ENCODE data around the gene CDKAL1. TPM values are rescaled to one million over a fixed set of nuclear protein-coding genes. Genes with fewer than 3 reads are reported as not detected.
A peak's percentile ranks its signal among the peaks of the same experiment; 100 is the strongest.

Gene CDKAL1
- total RNA-seq = 10 to 100 TPM; 12.1 to 19.0 TPM

DNA sequence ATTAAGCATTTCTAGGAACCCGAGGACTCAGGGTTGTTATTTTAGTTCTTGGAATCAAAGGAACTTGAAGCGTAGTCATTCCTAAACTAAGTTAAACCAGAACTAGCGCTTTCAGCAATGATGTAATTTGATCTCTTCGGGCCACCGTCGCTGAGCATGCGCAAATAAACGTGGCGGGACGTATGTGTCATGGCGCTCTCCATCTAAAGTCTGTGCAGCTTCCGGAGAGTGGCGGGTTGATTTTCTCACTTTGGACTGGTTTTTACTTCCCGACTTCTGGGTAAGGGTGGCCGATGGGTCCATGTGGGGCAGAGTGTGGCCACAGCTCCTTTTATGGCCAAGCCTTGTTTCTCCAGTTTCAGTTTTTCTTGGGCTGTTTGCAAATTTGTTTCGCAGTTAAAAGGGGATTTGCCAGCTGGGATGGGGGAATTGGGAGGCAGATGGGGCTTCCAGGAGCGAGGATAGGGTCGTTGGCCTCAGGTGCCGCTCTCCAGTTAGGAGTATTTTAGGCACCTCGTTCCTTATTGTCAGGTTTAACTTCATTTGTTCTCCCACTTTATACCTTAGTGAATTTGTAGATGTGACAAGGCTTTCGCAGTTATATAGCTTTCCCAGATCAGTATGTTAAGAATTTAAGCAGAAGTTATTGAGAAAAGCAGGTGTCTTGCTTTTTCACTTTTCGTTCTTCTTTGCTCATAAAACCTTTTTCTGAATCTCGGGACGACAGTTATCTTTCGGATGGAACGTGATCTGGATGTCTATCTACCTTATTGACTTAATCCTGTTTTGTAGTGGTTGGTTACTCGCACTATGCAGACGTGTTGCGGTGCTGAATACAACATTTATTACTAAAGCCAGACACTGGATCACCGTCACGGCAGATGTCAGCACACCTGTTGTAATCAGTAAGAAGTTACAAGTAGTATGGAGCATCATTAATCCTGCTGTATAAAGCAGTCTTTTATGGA is at the start of gene CDKAL1:
Gene CDKAL1 (plus strand): TSS at position 163 of the 968 bp plus-strand sequence. CDS start 11,894 bp downstream, outside the sequence.
- Histone ChIP-seq H3K27me3 (replicated peaks; ENCODE audit: insufficient read depth) (no peaks in the 10 kb centered on the region), H3K36me3 (no peaks in the 10 kb centered on the region), H3K4me3 (peak within 1 kb of the TSS; percentile 61 to 80), H3K9me3 (no peaks in the 10 kb centered on the region), H3K4me1 (replicated peaks) (no peaks in the 10 kb centered on the region), H3K27ac (peak within 1 kb of the TSS; percentile 69 to 86)
- WGBS = under 1% methylated on average over 31 of the region's 31 CpGs
- intact Hi-C loops (cut with DNase I) = loop anchor here (5.0 kb wide), 1 partner anchor 442 kb away; no protein-coding TSS in a partner anchor
- peak; percentile 98 for TF ChIP-seq POLR2AphosphoS5 (IDR thresholded peaks at IDR 0.05)
- no peak for TF ChIP-seq POLR2A (IDR thresholded peaks at IDR 0.05)
- peak in 1 of 4 experiments; percentile 22 for TF ChIP-seq CTCF (IDR thresholded peaks at IDR 0.05)
- peak; percentile 87 for DNase-seq (ENCODE audit: low spot score)

- TF ChIP-seq CTCF (IDR thresholded peaks at IDR 0.05) (no peak), POLR2A (IDR thresholded peaks at IDR 0.05) (no peak), POLR2AphosphoS5 (IDR thresholded peaks at IDR 0.05) (no peak)
- intact Hi-C loops (cut with DNase I) = no loop called here
- H3K36me3 ChIP-seq = peaks cover 0 to 6% of the 10 kb centered on the region in 2 donors
- no peak overlapping the region for H3K4me3 ChIP-seq
- no peak overlapping the region for H3K27ac ChIP-seq
- H3K27me3 ChIP-seq (replicated peaks; ENCODE audit: insufficient read depth) = no peaks in the 10 kb centered on the region
- H3K4me1 ChIP-seq (replicated peaks) = no peaks in the 10 kb centered on the region
- WGBS = 97% methylated on average over 4 of the region's 4 CpGs
- no peaks in the 10 kb centered on the region for H3K9me3 ChIP-seq
- no peak for DNase-seq (ENCODE audit: low spot score)
Observed at GRCh38 chr6:20486641-20487040, 47.6 kb upstream of the CDKAL1 start.

DNA sequence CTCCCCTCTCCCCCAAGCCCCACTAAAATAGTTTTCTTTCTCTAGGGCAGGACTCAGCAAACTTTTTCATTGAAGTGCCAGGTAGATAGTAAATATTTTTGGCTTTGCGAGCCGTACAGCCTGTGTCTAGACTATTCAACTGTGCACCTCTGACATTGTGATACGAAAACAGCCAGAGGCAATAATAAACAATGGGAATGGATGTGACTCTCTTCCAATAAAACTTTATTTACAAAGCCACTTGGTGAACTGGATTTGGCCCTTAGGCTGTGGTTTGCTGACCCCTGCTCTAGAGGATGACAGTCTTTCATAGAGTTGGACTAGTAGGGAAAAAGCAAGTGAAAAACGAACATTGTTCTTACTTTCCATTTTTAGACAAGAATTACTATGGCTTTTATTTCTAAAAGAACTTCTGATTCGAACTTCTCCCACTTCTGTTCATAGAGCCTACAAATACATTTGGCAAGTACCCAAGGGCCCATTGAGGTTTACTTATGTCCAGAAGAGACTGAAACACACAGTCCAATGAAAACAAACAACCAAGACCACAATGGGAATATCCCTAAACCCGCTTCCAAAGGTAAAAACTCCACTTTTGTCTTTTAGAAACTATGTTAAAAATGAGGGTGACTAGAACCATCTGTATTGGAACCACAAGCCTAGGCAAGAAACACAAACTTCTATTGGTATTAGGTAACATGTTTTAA is 46.4 kb upstream of the CDKAL1 start:
- Histone ChIP-seq H3K36me3 (peaks cover 0 to 6% of the 10 kb centered on the region in 2 donors), H3K27ac (no peak overlapping the region), H3K27me3 (replicated peaks; ENCODE audit: insufficient read depth) (no peaks in the 10 kb centered on the region), H3K4me3 (no peak overlapping the region), H3K9me3 (no peaks in the 10 kb centered on the region), H3K4me1 (replicated peaks) (no peaks in the 10 kb centered on the region)
- TF ChIP-seq POLR2AphosphoS5 (IDR thresholded peaks at IDR 0.05) (no peak), POLR2A (IDR thresholded peaks at IDR 0.05) (no peak), CTCF (IDR thresholded peaks at IDR 0.05) (no peak)
- 68% methylated on average over 6 of the region's 6 CpGs for WGBS
- no peak for DNase-seq (ENCODE audit: low spot score)
- intact Hi-C loops (cut with DNase I) = no loop called here

- intact Hi-C loops (cut with DNase I) = no loop called here
- no peak for DNase-seq (ENCODE audit: low spot score)
- Histone ChIP-seq H3K36me3 (peaks cover 0 to 6% of the 10 kb centered on the region in 2 donors), H3K4me1 (replicated peaks) (no peaks in the 10 kb centered on the region), H3K27me3 (replicated peaks; ENCODE audit: insufficient read depth) (no peaks in the 10 kb centered on the region), H3K9me3 (no peaks in the 10 kb centered on the region), H3K4me3 (no peak overlapping the region), H3K27ac (no peak overlapping the region)
- 94% methylated on average over 6 of the region's 6 CpGs for WGBS
- TF ChIP-seq POLR2AphosphoS5 (IDR thresholded peaks at IDR 0.05) = no peak
Observed at GRCh38 chr6:20490591-20490990, 43.7 kb upstream of the CDKAL1 start.

DNA sequence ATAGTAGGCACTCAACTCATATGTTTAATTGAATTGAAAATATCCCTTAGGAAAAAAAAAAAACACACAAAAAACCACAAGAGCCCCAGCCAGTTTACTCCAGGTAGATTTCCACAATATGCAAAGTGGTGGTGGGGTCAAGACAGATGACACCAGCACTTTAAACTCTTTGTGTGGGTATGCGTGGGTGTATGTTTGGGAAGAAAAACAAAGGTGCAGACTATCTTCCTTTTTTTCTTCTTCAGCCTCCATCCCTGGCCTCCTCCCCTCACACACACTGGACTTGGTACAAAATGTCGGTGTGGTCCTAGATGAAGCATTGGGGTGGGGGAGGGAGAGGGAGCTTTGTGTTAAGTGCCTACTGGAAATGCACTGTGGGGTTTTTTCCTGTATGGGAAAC is 42.2 kb upstream of the CDKAL1 start:
- H3K27ac ChIP-seq = no peak overlapping the region
- H3K4me1 ChIP-seq (replicated peaks) = no peaks in the 10 kb centered on the region
- WGBS = 87% methylated on average over 2 of the region's 2 CpGs
- H3K36me3 ChIP-seq = peaks cover 0 to 6% of the 10 kb centered on the region in 2 donors
- intact Hi-C loops (cut with DNase I) = no loop called here
- TF ChIP-seq POLR2A (IDR thresholded peaks at IDR 0.05) (no peak), POLR2AphosphoS5 (IDR thresholded peaks at IDR 0.05) (no peak), CTCF (IDR thresholded peaks at IDR 0.05) (no peak)
- no peak for DNase-seq (ENCODE audit: low spot score)
- no peaks in the 10 kb centered on the region for H3K27me3 ChIP-seq (replicated peaks; ENCODE audit: insufficient read depth)
- no peak overlapping the region for H3K4me3 ChIP-seq
- no peaks in the 10 kb centered on the region for H3K9me3 ChIP-seq

Measured in prostate gland (tissue), 2 donors.